ENCODE results near the gene HPCA.

DNA sequence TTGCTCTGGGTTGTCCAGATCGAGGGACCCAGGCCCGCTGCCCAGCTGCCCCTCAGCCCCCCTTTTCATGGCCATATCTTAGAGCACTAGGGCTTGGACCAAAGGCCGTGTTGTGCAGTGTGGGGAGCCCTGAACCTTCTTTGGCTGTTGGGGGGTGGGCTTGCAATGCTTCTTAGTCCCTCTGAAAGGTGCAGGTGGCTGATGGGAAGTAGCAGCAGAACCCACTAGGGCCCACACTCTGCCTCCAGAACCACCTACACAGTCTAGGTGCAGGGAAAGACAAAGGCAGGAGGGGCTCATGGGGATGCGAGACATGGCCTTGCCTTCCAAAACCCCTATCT is 2.3 kb upstream of the HPCA start:
- TF ChIP-seq EP300 (IDR thresholded peaks at IDR 0.05; ENCODE audit: borderline replicate concordance) (no peak), TAF1 (IDR thresholded peaks at IDR 0.05; ENCODE audit: low read depth) (no peak), RAD21 (IDR thresholded peaks at IDR 0.05; ENCODE audit: low read depth) (no peak), NFIC (IDR thresholded peaks at IDR 0.05) (no peak), CEBPB (IDR thresholded peaks at IDR 0.05) (no peak), YY1 (IDR thresholded peaks at IDR 0.05; ENCODE audit: low read depth) (no peak), CREB1 (IDR thresholded peaks at IDR 0.05; ENCODE audit: low read depth) (no peak), TCF12 (IDR thresholded peaks at IDR 0.05; ENCODE audit: low read depth) (no peak), EGR1 (IDR thresholded peaks at IDR 0.05) (no peak)
- TF ChIP-seq, protein P1, sequence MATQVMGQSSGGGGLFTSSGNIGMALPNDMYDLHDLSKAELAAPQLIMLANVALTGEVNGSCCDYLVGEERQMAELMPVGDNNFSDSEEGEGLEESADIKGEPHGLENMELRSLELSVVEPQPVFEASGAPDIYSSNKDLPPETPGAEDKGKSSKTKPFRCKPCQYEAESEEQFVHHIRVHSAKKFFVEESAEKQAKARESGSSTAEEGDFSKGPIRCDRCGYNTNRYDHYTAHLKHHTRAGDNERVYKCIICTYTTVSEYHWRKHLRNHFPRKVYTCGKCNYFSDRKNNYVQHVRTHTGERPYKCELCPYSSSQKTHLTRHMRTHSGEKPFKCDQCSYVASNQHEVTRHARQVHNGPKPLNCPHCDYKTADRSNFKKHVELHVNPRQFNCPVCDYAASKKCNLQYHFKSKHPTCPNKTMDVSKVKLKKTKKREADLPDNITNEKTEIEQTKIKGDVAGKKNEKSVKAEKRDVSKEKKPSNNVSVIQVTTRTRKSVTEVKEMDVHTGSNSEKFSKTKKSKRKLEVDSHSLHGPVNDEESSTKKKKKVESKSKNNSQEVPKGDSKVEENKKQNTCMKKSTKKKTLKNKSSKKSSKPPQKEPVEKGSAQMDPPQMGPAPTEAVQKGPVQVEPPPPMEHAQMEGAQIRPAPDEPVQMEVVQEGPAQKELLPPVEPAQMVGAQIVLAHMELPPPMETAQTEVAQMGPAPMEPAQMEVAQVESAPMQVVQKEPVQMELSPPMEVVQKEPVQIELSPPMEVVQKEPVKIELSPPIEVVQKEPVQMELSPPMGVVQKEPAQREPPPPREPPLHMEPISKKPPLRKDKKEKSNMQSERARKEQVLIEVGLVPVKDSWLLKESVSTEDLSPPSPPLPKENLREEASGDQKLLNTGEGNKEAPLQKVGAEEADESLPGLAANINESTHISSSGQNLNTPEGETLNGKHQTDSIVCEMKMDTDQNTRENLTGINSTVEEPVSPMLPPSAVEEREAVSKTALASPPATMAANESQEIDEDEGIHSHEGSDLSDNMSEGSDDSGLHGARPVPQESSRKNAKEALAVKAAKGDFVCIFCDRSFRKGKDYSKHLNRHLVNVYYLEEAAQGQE (IDR thresholded peaks at IDR 0.05; ENCODE audit: low read depth) = no peak
- TF ChIP-seq, protein P2, sequence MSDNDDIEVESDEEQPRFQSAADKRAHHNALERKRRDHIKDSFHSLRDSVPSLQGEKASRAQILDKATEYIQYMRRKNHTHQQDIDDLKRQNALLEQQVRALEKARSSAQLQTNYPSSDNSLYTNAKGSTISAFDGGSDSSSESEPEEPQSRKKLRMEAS (IDR thresholded peaks at IDR 0.05) = no peak
- TF ChIP-seq, protein P3, sequence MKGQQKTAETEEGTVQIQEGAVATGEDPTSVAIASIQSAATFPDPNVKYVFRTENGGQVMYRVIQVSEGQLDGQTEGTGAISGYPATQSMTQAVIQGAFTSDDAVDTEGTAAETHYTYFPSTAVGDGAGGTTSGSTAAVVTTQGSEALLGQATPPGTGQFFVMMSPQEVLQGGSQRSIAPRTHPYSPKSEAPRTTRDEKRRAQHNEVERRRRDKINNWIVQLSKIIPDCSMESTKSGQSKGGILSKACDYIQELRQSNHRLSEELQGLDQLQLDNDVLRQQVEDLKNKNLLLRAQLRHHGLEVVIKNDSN (IDR thresholded peaks at IDR 0.05) = no peak

All from Ishikawa (cell line).